GM12878 (cell line): ENCODE results near the gene RGS1. TPM values are rescaled to one million over a fixed set of nuclear protein-coding genes. Genes with fewer than 3 reads are reported as not detected.
A peak's percentile ranks its signal among the peaks of the same experiment; 100 is the strongest.

Experiments
- CBX3 ChIP-seq: fragments of 200-600 bp; sonication (generic); IDR thresholded peaks from 2 replicates; pipeline ENCODE4 v1.6.1; 2016; ENCODE audit warnings: low read depth, borderline replicate concordance
- CHD2 ChIP-seq: IDR thresholded peaks from 2 replicates; pipeline ENCODE4 v1.6.1; 2011; ENCODE audit warnings: low read depth, low read length, improper control_type of control experiment, borderline replicate concordance
- EED ChIP-seq: sonication (generic); IDR thresholded peaks from 2 replicates; pipeline ENCODE4 v1.6.1; 2016; ENCODE audit warnings: antibody characterized with exemption, low read depth
- EGR1 ChIP-seq, 2 experiments: IDR thresholded peaks; 1 replicate in 1 of 2; 2 replicates in 1 of 2; pipeline ENCODE4 v1.6.1; 2011 to 2012; ENCODE audit warnings: low read depth in 2 of 2, low read length in 2 of 2, borderline replicate concordance in 1 of 2, mild to moderate bottlenecking in 1 of 2, moderate library complexity in 1 of 2
- ESRRA ChIP-seq: IDR thresholded peaks from 2 replicates; pipeline ENCODE4 v1.6.1; 2012; ENCODE audit warnings: mild to moderate bottlenecking, low read length, improper control_type of control experiment
- GATAD2B ChIP-seq: fragments of 450-650 bp; conservative IDR thresholded peaks from 2 replicates; pipeline ENCODE4 v1.6.1; 2017; ENCODE audit warnings: low read depth, mild to moderate bottlenecking, moderate library complexity
- HDGF ChIP-seq: fragments of 450-650 bp; IDR thresholded peaks from 2 replicates; pipeline ENCODE4 v1.6.1; 2016; ENCODE audit warnings: antibody characterized with exemption
- KAT2A ChIP-seq: conservative IDR thresholded peaks from 2 replicates; pipeline ENCODE4 v1.6.1; 2011; ENCODE audit warnings: low read depth, low read length; ENCODE audit not compliant: control insufficient read depth
- KLF5 ChIP-seq: fragments of 450-650 bp; IDR thresholded peaks from 2 replicates; pipeline ENCODE4 v1.6.1; 2014; ENCODE audit warnings: mild to moderate bottlenecking; ENCODE audit not compliant: partially characterized antibody
- NFYB ChIP-seq: IDR thresholded peaks from 2 replicates; pipeline ENCODE4 v1.6.1; 2011; ENCODE audit warnings: low read depth, mild to moderate bottlenecking, low read length, improper control_type of control experiment, moderate library complexity; ENCODE audit not compliant: insufficient read depth
- NRF1 ChIP-seq: conservative IDR thresholded peaks from 2 replicates; pipeline ENCODE4 v1.6.1; 2011; ENCODE audit warnings: mild to moderate bottlenecking, low read depth, low read length, improper control_type of control experiment
- PRDM15 ChIP-seq: fragments of 450-650 bp; formaldehyde crosslinking; IDR thresholded peaks from 2 replicates; pipeline ENCODE4 v1.4.0; 2020; ENCODE audit warnings: mild to moderate bottlenecking, moderate library complexity
- SP1 ChIP-seq: IDR thresholded peaks from one replicate; pipeline ENCODE4 v1.6.1; 2011; ENCODE audit warnings: low read depth, low read length
- ZNF207 ChIP-seq: fragments of 450-650 bp; IDR thresholded peaks from 2 replicates; pipeline ENCODE4 v1.6.1; 2014; ENCODE audit warnings: antibody characterized with exemption, mild to moderate bottlenecking, borderline replicate concordance
- ZNF274 ChIP-seq: IDR thresholded peaks from one replicate; pipeline ENCODE4 v1.8.0; 2011; ENCODE audit not compliant: insufficient read length, insufficient read depth
- ZNF384 ChIP-seq: IDR thresholded peaks from 2 replicates; pipeline ENCODE4 v1.6.1; 2012; ENCODE audit warnings: low read depth, mild to moderate bottlenecking, low read length, improper control_type of control experiment, borderline replicate concordance
- ZNF592 ChIP-seq: fragments of 450-650 bp; IDR thresholded peaks from 2 replicates; pipeline ENCODE4 v1.6.1; 2017; ENCODE audit warnings: mild to moderate bottlenecking, moderate library complexity
- polyA plus RNA-seq, 11 experiments: library from polyadenylated mRNA; depleted of rRNA in 4 of 11; unstranded in 6 of 11; stranded (reverse) in 5 of 11; fragments of >200 nt; fragmentation: Nextera tagmentation in 4 of 11; fragmentation: Illumina TruSeq in 1 of 11; extraction: Ambion mirVana in 4 of 11; extraction: Trizol in 1 of 11; gene quantifications; 1 replicate in 1 of 11; 2 replicates in 10 of 11; pipeline versions ENCODE4 v1.2.1 to v1.2.3, GENCODE V29; 2011 to 2016; ENCODE audit warnings: inconsistent platforms in 2 of 11, missing spikeins in 2 of 11, low read depth in 1 of 11
- total RNA-seq, 4 experiments: library from RNA; depleted of rRNA in 3 of 4; stranded (reverse); fragments of >200 nt in 3 of 4; fragmentation: Illumina TruSeq in 1 of 4; extraction: Trizol in 1 of 4; gene quantifications; 2 replicates each; pipeline versions ENCODE4 v1.2.1 to v1.2.3, GENCODE V29; 2013 to 2021
- TF ChIP-seq, protein P1 (sequence below): IDR thresholded peaks from 2 replicates; pipeline ENCODE4 v1.6.1; 2011; ENCODE audit warnings: low read depth, mild to moderate bottlenecking, low read length, moderate library complexity, borderline replicate concordance; ENCODE audit errors: extremely low read depth
- TF ChIP-seq, protein P2 (sequence below), 3 experiments: IDR thresholded peaks in 2 of 3; conservative IDR thresholded peaks in 1 of 3; 2 replicates each; pipeline ENCODE4 v1.5.1; 2011; ENCODE audit warnings: low read depth in 3 of 3, low read length in 3 of 3, mild to moderate bottlenecking in 3 of 3, control low read depth in 2 of 3, moderate library complexity in 2 of 3, inconsistent platforms in 1 of 3, mixed read lengths in 1 of 3; ENCODE audit not compliant: control insufficient read depth in 2 of 3, insufficient read depth in 1 of 3; ENCODE audit errors: extremely low read depth in 1 of 3

RGS1 gene
- total and polyA plus RNA-seq, 10 of the 15 experiments (the other 5 are each of a cell fraction or from before 2014, with no cell fraction given): 20.7 to 882 (median 45.9) TPM

- TF ChIP-seq PRDM15 (CRISPR knock-in tag): peak; percentile 89
- no peak; the same call in 1 of the 2 replicates for TF ChIP-seq ZNF384
- TF ChIP-seq ZNF274: no peak
- no peak for TF ChIP-seq EGR1 (IDR thresholded peaks at IDR 0.05; ENCODE audit: borderline replicate concordance in 1 of 2, low read depth in 2 of 2, low read length in 2 of 2)
- no peak for TF ChIP-seq KLF5
- no peak for TF ChIP-seq ESRRA
- no peak for TF ChIP-seq KAT2A
- TF ChIP-seq NFYB: no peak
- TF ChIP-seq ZNF207: 0 out of 2 replicates have a peak, but pooled peaks have one; percentile 36
- no peak for TF ChIP-seq SP1
- TF ChIP-seq, protein P1, sequence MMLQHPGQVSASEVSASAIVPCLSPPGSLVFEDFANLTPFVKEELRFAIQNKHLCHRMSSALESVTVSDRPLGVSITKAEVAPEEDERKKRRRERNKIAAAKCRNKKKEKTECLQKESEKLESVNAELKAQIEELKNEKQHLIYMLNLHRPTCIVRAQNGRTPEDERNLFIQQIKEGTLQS: no peak
- TF ChIP-seq, protein P2, sequence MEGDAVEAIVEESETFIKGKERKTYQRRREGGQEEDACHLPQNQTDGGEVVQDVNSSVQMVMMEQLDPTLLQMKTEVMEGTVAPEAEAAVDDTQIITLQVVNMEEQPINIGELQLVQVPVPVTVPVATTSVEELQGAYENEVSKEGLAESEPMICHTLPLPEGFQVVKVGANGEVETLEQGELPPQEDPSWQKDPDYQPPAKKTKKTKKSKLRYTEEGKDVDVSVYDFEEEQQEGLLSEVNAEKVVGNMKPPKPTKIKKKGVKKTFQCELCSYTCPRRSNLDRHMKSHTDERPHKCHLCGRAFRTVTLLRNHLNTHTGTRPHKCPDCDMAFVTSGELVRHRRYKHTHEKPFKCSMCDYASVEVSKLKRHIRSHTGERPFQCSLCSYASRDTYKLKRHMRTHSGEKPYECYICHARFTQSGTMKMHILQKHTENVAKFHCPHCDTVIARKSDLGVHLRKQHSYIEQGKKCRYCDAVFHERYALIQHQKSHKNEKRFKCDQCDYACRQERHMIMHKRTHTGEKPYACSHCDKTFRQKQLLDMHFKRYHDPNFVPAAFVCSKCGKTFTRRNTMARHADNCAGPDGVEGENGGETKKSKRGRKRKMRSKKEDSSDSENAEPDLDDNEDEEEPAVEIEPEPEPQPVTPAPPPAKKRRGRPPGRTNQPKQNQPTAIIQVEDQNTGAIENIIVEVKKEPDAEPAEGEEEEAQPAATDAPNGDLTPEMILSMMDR (IDR thresholded peaks at IDR 0.05 in 2 of 3, conservative IDR thresholded peaks at IDR 0.05 in 1 of 3; ENCODE audit: control insufficient read depth in 2 of 3, extremely low read depth in 1 of 3, insufficient read depth in 1 of 3, low read depth in 3 of 3, low read length in 3 of 3): no peak
- TF ChIP-seq ZNF592: 0 out of 2 replicates have a peak, but pooled peaks have one; percentile 30
- 0 out of 2 replicates have a peak, but pooled peaks have one; percentile 32 for TF ChIP-seq GATAD2B
- TF ChIP-seq NRF1: no peak
- TF ChIP-seq EED: peak; percentile 42
- no peak for TF ChIP-seq HDGF
- TF ChIP-seq CHD2: peak; percentile 55
- TF ChIP-seq CBX3: no peak
These were observed 3.6 kb downstream of the RGS1 start (continued) for GRCh38 chr1:192579010-192579738.
